DOHH2 (cell line): ENCODE results near the gene OSBPL2.

ENCODE experiments used
- EZH2phosphoT487 ChIP-seq: fragments of 200-600 bp; sonication (generic); IDR thresholded peaks from 2 replicates; pipeline ENCODE4 v1.6.1; 2017; ENCODE audit warnings: borderline replicate concordance, mild to moderate bottlenecking, antibody characterized with exemption, low read length, moderate library complexity, mixed read lengths
- TF ChIP-seq, protein P1 (sequence below): fragments of 200-600 bp; sonication (generic); IDR thresholded peaks from one replicate; pipeline ENCODE4 v1.5.1; 2014; ENCODE audit warnings: antibody characterized with exemption, mild to moderate bottlenecking, low read depth, low read length; ENCODE audit not compliant: poor library complexity, severe bottlenecking

DNA sequence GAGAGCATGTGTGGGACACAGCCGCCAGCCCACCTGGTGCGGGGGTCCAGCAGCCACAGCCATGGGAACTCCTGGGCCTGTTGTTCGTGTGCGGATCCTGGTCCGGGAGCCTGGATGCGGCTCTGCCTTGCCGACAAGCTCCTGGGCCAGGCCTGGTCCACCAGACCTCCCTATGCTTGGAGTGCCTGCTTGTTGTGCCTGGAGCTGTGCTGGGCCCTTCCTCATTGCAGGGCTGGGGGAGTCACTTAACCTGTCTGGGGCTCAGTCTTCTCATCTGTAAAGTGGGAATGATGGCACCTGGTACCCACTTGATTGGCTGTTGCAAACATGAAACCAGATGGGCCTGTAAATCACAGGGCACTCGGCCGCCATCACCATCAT, 2.6 kb upstream of the OSBPL2 start:
- TF ChIP-seq, protein P1, sequence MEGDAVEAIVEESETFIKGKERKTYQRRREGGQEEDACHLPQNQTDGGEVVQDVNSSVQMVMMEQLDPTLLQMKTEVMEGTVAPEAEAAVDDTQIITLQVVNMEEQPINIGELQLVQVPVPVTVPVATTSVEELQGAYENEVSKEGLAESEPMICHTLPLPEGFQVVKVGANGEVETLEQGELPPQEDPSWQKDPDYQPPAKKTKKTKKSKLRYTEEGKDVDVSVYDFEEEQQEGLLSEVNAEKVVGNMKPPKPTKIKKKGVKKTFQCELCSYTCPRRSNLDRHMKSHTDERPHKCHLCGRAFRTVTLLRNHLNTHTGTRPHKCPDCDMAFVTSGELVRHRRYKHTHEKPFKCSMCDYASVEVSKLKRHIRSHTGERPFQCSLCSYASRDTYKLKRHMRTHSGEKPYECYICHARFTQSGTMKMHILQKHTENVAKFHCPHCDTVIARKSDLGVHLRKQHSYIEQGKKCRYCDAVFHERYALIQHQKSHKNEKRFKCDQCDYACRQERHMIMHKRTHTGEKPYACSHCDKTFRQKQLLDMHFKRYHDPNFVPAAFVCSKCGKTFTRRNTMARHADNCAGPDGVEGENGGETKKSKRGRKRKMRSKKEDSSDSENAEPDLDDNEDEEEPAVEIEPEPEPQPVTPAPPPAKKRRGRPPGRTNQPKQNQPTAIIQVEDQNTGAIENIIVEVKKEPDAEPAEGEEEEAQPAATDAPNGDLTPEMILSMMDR = no peak
- TF ChIP-seq EZH2phosphoT487 = no peak
